GM12872 (cell line): Measurements from ENCODE around the gene SCARF1.

Source experiments
- TF ChIP-seq, protein P1 (sequence below): IDR thresholded peaks from 3 replicates; pipeline ENCODE4 v1.5.1; 2011; ENCODE audit warnings: low read depth, mild to moderate bottlenecking, low read length, moderate library complexity; ENCODE audit not compliant: insufficient read depth

The SCARF1 gene

GRCh38 chr17:1676401-1676800, 30.9 kb upstream of the SCARF1 start:
- TF ChIP-seq, protein P1, sequence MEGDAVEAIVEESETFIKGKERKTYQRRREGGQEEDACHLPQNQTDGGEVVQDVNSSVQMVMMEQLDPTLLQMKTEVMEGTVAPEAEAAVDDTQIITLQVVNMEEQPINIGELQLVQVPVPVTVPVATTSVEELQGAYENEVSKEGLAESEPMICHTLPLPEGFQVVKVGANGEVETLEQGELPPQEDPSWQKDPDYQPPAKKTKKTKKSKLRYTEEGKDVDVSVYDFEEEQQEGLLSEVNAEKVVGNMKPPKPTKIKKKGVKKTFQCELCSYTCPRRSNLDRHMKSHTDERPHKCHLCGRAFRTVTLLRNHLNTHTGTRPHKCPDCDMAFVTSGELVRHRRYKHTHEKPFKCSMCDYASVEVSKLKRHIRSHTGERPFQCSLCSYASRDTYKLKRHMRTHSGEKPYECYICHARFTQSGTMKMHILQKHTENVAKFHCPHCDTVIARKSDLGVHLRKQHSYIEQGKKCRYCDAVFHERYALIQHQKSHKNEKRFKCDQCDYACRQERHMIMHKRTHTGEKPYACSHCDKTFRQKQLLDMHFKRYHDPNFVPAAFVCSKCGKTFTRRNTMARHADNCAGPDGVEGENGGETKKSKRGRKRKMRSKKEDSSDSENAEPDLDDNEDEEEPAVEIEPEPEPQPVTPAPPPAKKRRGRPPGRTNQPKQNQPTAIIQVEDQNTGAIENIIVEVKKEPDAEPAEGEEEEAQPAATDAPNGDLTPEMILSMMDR: no peak

DNA sequence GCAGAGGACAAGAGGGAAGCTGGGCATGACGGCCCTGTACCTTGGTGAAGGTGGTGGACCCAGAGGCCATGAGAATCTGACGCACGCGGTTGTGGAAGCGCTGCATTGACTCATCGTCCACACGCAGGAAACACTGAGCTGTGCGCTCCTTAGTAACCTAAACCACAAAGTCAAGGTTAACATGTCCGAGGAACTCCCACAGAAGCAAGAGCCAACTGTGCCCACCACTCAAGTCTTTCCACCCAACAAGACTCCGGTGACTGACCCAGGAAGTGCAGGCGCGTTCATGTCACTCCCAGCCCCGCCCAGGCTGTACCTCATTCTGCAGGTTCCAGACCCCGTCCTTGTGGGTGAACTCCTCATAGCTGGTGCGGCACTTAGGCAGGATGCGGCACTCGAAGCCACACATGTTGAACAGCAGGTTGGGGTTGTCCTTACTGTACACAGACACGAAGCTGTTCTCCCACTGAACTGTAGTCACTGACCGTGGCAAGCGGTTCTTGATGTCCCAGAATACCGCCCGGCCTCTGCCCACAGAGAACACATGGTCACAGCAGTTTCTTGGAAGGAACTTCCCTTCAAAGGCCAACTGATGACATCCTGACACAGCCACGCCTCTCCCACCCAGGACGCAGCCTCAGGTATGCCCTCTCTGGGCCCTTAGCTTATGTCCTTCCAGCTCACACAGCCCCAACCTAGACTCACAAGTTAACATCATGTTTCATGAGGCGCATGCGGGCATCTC, 27.7 kb upstream of the SCARF1 start:
- TF ChIP-seq, protein P1: no peak

DNA sequence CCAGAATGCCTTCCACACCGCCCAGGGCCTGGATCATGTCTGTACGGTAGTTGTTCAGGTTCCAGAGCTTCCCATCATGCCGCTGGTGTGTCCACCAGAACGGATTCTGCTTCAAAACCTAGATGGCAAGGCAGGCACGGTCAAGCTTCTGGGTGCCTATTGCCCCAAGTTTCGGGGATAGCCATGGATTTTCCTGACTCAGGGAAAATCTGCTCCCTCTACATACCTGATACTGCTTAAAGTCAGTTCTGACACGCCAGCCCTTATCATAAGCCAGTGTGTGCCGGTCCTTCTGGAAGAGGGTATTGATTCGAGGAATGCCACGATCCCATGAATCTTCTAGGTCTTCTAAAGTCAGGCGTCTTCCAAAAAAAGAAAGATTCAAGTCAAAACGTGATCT, 15.5 kb upstream of the SCARF1 start:
- TF ChIP-seq, protein P1: no peak

- TF ChIP-seq, protein P1: no peak
These were observed 12.6 kb upstream of the SCARF1 start for GRCh38 chr17:1658100-1658499.

DNA sequence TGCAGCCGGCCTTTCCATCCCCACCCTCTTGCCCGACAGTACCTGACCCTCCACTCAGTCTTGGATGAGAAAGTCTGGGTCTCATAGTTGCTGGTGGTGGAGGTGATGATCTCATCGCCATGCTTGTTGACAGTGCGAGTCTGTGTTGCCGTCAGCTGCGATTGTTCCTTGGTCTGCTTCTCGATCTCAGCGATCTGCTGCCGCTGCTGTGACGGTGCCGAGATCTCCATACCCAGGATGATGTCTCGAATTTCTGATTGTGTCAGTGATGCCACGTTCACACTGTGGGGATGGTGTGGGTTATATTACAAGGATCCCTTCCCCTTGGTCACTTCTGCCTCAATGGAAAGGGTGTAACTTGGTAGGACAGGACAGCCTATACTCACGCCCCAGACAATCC, 8.2 kb upstream of the SCARF1 start:
- TF ChIP-seq, protein P1: no peak

DNA sequence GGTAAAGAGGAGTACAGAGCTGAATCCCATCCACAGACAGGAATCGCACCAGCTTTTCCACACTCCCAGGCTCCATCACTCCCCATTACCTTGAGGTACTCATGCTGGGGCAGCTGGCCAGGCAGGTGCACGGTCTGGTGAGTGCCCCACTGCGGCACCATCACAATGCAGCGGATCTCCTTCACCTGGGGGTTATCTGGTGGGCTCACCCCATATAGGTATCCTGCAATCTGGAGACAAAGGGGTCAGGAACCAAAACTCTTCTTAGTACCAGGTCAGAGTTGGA, 6.0 kb upstream of the SCARF1 start:
- TF ChIP-seq, protein P1: no peak

GRCh38 chr17:1650731-1651558, 5.4 kb upstream of the SCARF1 start:
- TF ChIP-seq, protein P1: no peak
